NCI-H446 (cell line): ENCODE results near the gene EDN1.
"Not testable (repeated sequence)": the region's sequence is repeated elsewhere in the genome, so short reads cannot be mapped to it uniquely, and the experiment has no call there.

ENCODE experiments used
- DNase-seq, 2 experiments: peaks; one replicate each; lab custom pipeline; 2025; lab: John Stamatoyannopoulos, UW

EDN1 gene

DNA sequence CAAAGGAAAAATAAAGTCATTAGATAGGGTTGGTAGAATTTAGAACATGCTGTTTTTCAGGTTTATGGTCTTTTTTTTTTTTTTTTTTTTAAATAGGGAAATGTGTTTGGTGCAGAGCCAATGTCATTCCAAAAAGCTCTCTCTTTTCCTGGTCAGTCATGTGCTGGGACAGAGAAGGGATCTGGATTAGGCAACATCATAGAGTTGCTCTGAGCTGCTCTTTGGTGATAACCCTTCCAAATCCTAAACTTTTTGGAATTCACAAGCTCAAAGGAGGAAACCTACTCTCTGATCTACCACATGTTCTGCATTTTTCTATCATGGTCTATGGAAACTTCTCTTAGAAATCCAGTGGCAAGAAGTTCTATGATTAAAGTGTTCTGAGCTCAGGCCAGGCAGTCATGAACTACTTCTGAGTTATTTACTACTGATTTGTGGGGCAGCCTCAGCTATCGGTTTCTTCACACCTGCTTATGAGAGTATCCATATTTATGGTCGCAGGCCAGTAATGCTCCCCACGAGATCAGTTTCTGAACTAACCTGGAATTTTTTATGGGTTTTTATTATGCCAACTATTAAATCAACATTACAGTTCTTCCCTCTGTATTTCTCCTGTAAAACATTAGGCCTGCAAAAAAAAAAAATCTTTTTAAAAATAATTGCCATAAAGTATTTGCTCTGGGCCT is 4.8 kb downstream of the EDN1 start:
- no peak for DNase-seq

DNA sequence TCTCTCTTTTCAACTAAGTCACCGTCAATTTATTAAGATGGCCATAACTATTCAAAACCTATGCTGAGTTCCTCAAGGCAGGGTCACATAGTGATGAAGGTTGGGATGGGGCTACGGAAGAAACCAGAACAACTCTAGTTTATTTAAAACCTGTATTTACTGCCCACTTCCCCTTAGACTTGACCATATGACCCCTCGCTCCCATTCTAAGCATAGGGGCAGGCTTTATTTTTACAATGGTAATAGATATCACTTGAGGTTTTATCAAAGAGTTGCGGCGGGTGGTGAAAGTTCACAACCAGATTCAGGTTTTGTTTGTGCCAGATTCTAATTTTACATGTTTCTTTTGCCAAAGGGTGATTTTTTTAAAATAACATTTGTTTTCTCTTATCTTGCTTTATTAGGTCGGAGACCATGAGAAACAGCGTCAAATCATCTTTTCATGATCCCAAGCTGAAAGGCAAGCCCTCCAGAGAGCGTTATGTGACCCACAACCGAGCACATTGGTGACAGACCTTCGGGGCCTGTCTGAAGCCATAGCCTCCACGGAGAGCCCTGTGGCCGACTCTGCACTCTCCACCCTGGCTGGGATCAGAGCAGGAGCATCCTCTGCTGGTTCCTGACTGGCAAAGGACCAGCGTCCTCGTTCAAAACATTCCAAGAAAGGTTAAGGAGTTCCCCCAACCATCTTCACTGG is 5.5 kb downstream of the EDN1 start:
- DNase-seq, result no peak

DNA sequence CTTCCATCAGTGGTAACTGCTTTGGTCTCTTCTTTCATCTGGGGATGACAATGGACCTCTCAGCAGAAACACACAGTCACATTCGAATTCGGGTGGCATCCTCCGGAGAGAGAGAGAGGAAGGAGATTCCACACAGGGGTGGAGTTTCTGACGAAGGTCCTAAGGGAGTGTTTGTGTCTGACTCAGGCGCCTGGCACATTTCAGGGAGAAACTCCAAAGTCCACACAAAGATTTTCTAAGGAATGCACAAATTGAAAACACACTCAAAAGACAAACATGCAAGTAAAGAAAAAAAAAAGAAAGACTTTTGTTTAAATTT is 6.1 kb downstream of the EDN1 start:
- DNase-seq, result no peak

DNA sequence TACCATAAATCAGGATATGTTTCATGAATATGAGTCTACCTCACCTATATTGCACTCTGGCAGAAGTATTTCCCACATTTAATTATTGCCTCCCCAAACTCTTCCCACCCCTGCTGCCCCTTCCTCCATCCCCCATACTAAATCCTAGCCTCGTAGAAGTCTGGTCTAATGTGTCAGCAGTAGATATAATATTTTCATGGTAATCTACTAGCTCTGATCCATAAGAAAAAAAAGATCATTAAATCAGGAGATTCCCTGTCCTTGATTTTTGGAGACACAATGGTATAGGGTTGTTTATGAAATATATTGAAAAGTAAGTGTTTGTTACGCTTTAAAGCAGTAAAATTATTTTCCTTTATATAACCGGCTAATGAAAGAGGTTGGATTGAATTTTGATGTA is 6.4 kb downstream of the EDN1 start:
- no peak for DNase-seq

DNA sequence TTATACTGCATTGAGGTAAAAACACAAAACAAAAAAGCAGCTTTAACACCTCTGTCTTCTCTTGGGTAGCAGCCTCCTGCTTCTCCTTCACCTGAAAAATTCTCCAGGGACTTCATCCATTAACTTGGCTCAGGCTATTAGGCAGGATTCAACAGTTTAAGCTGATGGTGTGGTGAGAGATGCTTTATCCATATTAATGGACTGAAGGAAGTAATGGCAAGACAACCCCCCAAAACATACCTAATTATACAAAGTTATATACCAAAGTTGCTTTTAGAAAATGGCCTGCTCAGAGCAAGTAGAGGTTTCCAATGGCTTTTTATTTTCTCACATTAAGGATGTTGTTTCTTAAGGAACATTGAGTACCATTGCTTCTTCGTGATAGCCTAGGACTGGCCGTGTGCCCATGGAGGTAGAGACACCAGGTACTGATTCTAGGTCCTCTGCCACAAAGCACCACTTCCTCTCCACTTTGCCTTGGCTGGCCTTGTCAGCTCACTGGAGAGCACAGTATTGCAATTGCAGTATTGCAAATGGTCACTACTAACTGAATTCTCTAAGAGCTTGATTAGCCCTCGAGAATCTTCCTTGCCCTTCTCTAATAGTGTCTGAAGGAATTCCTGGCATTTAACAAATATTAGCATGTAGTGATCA is 7.3 kb downstream of the EDN1 start:
- DNase-seq, result no peak

DNA sequence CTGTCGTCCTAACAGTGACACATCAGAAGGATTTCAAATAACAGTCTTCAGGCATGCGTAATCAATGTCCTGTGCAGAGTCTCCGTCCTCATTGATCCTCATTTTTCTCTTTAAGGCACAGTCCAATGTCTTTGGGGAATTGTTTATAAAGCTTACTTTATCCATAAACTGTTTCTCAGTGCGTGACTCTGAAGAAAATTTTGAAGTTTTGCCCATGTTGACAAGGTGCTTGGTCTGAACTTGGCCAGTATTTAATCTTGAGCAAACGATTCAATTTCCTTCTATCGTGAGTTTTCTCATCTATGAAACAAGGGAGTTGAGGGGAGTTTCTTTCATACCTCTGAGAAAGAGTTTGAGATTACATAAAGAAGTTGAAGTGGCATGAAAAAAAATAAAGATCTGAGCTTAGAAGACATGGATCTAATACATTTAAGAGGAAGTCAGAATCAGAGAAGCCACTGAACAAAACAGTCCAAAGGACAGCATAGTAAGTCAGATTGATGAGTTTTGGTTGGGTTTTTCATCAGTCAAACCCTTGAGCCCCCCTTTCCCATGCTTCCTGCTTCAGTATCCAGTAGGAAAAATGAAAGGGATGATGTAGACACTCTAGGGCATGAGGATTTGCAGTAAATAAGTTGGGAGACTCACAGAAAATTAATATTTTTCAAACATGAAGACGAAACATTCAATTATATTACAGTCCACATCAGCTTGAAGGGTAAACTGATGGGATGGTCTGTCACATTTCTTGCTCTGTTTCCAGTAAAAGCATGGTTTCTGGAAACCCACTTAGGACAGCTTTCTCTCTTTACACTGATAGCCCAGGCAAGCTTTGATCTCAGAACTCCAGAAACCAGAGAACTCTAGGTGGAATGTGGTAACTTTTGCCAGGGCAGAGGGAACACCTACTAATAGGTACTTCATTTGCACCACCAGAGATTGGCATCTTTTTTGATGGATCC is 8.1 kb downstream of the EDN1 start:
- no peak for DNase-seq

DNA sequence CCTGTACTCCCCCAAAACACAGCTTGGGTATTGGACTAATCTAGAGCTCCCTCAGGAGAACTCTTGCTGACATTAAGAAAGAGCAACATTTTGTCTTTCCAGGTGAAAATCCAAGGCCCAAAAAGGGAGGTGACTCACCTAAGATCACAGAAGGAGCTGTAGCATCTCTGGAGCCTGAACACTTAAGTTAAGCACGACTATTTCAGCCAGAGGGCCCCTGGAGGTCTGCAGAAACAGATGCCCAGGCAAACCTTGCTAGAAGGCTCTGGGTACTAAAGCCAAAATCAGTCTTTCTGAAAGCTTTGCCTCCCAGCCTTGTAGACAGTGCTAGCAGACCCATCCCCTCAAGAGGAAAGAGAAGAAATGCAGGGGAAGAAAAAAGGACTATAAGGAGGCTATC is 8.8 kb downstream of the EDN1 start:
- DNase-seq, result no peak

DNA sequence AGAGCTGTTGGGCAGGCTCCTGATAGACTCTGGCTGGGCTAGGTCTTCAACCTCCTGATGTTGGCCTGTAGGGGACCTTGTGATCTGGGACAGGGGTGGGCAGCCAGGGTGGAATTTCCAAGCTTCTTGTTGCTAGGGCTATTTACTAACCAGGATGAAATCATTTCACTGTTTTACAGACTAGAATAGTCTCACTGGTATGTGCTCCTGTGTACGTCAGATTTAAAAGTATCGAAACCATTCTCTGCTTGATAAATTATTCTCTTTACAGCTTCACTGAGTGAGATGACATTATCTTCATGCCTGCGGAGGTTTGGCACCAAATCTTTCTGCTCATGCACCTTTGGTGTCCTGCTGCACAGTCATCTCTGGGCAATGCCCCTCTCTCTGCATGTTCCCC is 10.9 kb downstream of the EDN1 start:
- DNase-seq, result no peak

DNA sequence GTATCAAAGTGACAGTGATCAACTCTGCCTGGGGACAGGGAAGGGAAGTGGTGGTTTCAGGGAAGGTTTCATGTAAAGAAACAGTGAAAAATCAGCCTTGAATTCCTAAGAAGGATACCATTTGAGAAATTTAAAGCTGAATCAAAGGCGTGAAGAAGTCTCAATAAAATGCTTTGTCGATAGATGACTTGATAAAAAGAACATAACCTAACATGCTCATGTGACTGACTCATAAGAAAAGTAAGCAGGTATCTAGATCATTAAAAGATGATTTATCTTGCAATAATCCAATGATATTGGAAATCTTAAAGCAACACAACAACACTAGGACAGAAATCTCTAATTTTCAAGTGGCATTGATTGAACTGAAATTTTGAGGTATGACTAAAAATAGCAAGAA is 14.3 kb downstream of the EDN1 start:
- DNase-seq, result no peak

DNA sequence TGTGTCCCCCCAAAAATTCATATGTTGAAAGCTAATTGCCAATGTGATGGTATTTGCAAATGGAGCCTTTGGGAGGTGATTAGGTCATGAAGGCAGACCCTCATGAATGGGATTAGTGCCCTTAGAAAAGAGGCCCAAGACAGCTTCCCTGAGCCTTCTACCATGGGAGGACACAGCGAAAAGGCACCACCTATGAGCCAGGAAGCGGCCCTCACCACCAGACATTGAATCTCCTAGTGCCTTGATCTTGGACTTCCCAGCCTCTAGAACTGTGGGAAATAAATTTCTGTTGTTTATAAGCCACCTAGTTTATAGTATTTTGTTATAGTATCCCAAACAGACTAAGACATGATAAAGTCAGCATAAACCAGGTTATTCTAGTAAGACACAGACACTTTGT is 18.9 kb downstream of the EDN1 start:
- no peak for DNase-seq

DNA sequence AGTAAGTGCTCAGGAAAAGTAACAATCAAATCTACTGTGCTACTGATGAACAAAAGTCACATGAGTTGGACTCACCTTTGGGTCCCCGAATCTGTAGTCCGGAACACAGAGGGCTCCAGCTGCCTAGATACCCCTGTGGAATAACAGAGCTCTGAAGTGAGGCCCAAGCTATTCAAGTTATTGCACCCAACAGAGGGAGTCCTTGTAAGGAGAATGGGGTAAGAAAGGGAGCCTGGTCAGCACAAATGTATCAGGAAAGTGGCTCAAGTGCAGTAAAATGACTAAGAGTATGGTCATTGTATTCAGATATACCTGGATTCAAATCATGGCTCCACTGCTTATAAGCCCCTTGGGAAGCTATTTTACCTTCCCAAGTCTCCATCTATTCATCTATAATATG is 20.9 kb downstream of the EDN1 start:
- no peak for DNase-seq

DNA sequence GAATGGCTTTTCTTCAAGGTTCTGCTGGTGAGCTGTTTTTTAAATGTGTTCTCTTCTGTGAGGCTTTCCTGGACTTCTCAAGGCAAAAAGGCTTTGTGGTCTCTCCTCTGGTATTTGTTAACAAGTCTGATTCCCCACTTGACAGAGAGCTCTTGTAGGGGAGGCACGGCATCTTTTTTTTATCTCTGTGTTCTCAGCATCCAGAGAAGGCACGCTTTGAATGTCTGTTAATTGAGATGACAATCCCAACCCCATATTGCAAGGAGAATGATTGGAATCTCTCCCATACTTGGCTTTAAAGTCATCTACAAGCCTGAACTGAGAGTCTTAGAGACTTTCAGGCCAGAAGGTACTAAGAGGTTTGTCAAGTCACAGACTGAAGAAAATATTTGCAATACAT is 22.6 kb downstream of the EDN1 start:
- no peak for DNase-seq

DNA sequence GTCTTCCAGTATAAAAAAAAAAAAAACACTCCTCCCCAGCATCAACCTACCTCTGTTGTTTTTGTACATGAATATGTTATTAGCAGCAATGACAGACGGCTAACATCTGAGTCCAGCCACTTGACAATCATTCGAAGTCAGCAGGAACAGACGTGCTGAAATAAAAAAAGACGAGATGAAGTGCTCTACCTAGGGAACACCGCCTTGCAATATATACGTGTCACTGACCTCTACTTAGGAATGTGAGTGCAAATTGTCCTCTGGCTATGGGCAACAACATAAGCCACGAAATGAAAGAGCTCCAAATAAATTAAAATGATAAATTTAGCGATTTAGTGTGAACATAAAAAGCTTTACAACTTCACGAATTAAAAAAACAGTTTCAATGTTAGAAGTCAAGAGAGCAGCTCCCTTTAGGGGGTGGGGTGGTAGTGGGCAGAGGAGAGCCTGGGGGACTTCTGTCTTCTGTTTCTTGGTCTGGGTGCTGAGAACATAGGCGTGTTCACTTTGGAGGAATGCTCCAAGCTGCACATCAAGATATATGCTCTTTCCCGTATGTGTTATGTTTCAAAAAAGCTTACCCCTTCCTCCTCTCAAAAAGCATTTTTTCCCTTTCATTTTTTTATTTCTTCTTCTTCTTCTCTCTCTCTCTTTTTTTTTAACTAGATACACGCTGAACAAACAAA is 23.3 kb downstream of the EDN1 start:
- DNase-seq, result no peak

DNA sequence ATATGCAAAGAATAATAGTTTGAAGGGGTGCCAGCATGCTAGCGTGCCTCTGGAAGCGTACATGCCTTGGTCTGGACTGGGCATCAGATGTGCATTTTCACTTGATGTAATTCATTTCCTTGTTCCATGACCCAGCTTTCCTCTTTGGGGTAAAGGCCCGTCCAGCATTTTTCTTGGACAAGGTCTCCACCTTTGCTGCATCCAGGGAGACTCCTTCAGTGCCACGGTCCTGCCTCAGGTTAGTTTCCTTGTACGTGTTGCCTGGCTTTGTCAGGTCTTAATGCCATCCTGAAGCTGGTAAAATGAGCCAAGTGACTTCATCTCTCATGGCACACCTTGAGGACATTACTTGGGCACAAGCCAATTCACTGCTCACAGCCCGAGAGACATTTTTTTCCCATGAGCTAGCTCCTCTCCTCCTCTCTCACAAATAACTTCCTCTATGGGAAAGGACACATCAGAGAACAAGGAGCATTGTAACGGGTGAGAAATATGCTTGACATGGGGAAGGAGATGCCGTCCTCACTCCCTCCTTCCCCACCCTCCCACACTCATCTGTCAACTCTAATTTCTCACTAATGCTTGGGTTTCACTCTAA is 23.9 kb downstream of the EDN1 start:
- no peak for DNase-seq

DNA sequence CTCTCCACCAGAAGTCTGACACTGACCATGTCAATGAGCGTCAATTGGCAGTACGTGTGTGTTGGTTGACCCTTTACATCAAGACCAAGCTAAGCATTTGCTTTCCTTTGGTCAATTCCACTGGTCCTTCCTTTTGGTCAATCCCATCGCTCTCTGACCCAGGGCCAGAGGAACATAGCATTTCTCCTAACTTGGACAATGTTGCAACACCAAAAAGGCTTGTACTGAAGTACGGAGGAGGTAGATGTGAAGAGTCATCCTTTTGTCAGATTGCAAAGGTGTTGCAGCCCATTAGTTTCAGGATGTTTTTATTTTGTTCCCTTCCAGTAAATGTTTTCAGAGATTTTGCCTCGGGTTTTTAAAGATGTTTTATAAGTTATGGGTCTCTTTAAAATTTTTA is 24.6 kb downstream of the EDN1 start:
- no peak for DNase-seq

DNA sequence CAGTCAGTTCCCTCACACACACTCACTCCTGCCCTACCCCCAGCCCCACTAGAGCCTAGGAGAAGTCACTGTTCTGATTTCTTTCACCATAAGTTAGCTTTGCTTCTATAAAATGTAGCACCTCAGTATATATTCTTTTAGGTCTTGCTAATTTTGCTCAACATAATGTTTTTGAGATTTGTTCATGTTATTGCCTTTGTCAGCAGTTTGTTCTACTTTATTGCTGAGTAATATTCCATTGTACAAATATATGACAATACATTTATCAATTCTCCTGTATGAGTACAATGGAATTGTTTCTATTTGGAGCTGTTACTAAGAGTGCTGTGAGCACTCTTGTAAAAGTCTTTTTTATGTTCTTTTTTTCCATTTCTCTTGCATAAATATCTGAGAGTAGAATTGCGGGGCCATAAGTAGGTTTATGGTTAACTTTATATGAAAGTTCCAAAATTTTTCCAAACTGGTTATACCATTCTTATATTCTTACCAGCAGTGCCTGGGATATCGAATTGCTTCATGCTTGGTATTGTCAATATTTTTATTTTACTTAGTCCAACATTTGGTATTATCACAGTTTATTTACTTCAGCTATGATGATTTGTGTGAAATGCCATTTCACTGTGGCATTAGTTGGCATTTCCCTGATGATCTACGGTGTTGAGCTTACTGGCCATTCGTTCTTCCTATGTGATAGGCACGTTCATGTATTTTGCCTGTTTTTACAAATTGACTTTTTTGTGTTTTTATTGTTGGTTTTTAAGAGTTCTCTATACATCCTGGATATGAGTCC is 25.3 kb downstream of the EDN1 start:
- DNase-seq, result no peak

DNA sequence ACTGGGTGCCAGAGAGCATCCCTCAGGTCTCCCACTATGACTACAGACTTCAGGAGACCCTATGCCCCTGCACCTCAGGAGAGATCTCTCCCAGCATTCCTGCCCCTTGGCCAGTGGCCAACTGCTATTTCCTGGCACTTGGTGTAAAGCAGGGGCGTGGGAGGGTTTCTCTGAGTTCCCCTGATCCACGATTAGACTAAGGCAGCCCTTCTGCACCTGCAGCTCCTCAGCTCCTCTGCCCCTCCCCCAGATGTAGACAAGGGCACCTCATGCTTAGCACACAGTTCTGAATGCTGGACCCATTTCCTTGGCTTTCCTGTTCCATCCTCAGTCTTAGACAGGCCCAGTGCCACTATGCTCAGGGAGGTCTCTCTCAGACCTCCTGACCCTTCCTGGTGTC is 28.6 kb downstream of the EDN1 start:
- DNase-seq, result no peak

DNA sequence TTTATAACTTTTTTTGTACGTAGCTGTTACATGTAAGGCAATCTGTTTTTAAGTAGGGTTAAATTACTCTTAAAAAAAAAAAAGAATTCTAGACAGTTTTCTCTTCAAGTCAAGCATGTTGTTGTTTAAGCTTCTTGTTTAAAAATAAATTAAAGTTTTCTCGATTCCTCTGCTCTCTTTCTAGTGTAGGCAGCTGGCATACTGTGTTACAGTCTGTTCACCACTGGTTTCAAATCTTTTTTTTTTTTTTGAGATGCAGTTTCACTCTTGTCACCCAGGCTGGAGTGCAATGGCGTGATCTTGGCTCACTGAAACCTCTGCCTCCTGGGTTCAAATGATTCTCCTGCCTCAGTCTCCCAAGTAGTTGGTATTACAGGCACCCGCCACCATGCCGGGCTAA is 29.9 kb downstream of the EDN1 start:
- DNase-seq, result not testable (repeated sequence)

DNA sequence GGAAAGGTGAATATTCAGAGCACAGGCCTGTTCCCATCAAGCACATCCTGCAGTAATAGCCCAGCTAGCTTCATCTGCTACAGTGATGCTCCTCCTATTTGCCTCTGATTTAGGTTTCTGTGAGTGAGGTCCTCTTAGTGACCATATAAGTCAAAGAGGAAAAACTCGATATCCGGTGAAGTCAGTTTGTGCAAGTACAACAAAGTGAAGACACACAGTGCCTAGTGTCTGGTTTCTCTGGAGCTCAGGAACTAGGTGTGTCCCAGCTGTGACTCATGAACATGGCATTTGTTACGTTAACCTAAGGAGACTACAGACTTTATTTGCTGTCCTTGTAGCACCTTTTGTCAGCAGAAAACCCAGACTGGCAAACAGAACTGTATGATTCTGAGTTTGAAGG is 33.9 kb downstream of the EDN1 start:
- no peak for DNase-seq

DNA sequence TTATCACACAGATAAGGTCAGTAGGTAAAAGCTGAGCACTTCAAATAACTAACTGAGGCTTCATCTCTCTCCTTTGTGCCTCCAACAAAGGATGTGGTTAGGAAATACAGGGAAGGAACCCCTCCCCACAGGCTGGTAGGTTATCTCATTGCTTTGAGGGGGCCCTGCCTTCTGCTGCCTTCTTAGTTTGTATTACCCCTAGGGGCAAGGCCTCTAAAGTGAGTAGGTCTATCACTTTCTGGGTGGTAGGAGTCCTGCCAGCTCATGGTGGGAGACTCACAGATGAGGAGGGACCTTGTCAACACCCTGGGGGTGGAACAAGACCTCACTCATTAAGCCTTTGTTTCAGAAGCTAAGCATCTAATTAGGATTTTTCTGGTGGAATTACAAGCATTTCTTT is 34.6 kb downstream of the EDN1 start:
- no peak for DNase-seq

DNA sequence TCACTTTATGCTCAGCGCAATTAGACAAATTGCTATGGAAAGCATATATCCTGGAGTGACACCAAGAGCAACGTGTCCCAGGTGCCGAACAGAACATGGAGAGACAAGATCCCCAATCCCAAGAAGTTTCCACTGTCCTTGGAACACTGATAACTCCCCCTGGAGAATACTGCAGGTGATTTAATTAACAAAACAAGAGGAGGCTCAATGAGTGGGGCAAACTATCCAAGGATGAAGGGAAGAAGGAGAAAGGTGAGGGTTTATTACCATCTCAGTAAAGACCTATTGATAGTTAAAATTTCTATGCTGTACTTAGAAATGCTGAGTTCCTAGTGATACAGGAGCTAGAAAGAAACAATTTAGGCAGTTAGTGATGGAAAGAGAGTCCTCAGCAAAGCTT is 35.7 kb downstream of the EDN1 start:
- DNase-seq, result no peak
